Spleen (tissue), 11 donors: ENCODE measurements around the gene CYYR1. TPM values are rescaled to one million over a fixed set of nuclear protein-coding genes. Genes with fewer than 3 reads are reported as not detected.

Experiments used
- DNase-seq: peaks from one replicate; pipeline ENCODE4 v3.0.0-alpha.2; 2020
- H3K27ac ChIP-seq, 8 donors: fragments of 200-600 bp; sonication (generic) in 7 of 8; 1 replicate in 4 of 8; 2 replicates in 4 of 8; pipeline versions ENCODE4 v1.5.0 to v1.8.0; 2016 to 2021; ENCODE audit warnings: inconsistent platforms in 4 of 8, mild to moderate bottlenecking in 4 of 8, moderate library complexity in 1 of 8
- H3K27me3 ChIP-seq, 7 donors: fragments of 200-600 bp; sonication (generic) in 6 of 7; replicated peaks in 1 of 7; 1 replicate in 4 of 7; 2 replicates in 3 of 7; pipeline versions ENCODE4 v1.5.0 to v1.8.0; 2016 to 2021; ENCODE audit warnings: inconsistent platforms in 3 of 7, mild to moderate bottlenecking in 1 of 7
- H3K36me3 ChIP-seq, 6 donors: fragments of 200-600 bp; sonication (generic) in 5 of 6; 1 replicate in 4 of 6; 2 replicates in 2 of 6; pipeline versions ENCODE4 v1.5.0 to v1.8.0; 2016 to 2021; ENCODE audit warnings: inconsistent platforms in 2 of 6
- H3K4me1 ChIP-seq, 6 donors: fragments of 200-600 bp; sonication (generic) in 5 of 6; 1 replicate in 3 of 6; 2 replicates in 3 of 6; pipeline versions ENCODE4 v1.5.0 to v1.8.0; 2016 to 2021; ENCODE audit warnings: inconsistent platforms in 3 of 6
- H3K4me3 ChIP-seq, 8 donors: fragments of 200-600 bp; sonication (generic) in 7 of 8; 1 replicate in 4 of 8; 2 replicates in 4 of 8; pipeline versions ENCODE4 v1.5.0 to v1.8.0; 2016 to 2021; ENCODE audit warnings: inconsistent platforms in 4 of 8, mild to moderate bottlenecking in 4 of 8, moderate library complexity in 2 of 8
- H3K9me3 ChIP-seq, 8 donors: fragments of 200-600 bp; sonication (generic) in 7 of 8; 1 replicate in 4 of 8; 2 replicates in 4 of 8; pipeline versions ENCODE4 v1.5.0 to v1.8.0; 2016 to 2021; ENCODE audit warnings: inconsistent platforms in 4 of 8
- CTCF ChIP-seq, 11 experiments: fragments of 200-600 bp in 7 of 11; fragments of 450-650 bp in 4 of 11; sonication (generic) in 4 of 11; IDR thresholded peaks in 8 of 11; conservative IDR thresholded peaks in 3 of 11; 1 replicate in 7 of 11; 2 replicates in 4 of 11; pipeline versions ENCODE4 v1.4.0 to v1.8.0; 2016 to 2021; ENCODE audit warnings: antibody characterized with exemption in 11 of 11, inconsistent platforms in 4 of 11, mild to moderate bottlenecking in 1 of 11
- POLR2A ChIP-seq, 3 donors: fragments of 450-650 bp; IDR thresholded peaks; one replicate each; pipeline ENCODE4 v1.5.1; 2017; ENCODE audit warnings: antibody characterized with exemption in 3 of 3, mild to moderate bottlenecking in 1 of 3
- POLR2AphosphoS5 ChIP-seq, 3 donors: sonication (generic); formaldehyde crosslinking; IDR thresholded peaks; one replicate each; pipeline ENCODE4 v1.5.1; 2017; ENCODE audit warnings: antibody characterized with exemption in 3 of 3
- WGBS, 5 donors: extraction: QIAGEN DNeasy Blood & Tissue Kit in 3 of 5; methylation state at CpG; one replicate each; pipeline versions ENCODE4 v1.1.5 to v1.1.7; 2013 to 2018; 5-methylcytosine and 5-hydroxymethylcytosine counted together
- intact Hi-C: fragments of 100-400 bp; cut with DNase I; formaldehyde crosslinking; loops from one replicate; pipeline ENCODE4 v1.15.0; 2023; ENCODE audit warnings: low total_unique reads
- polyA plus RNA-seq, 3 donors: library from polyadenylated mRNA; stranded (reverse); fragments of 200-250 nt; gene quantifications; one replicate each; pipeline ENCODE4 v1.2.1, GENCODE V29; 2013
- total RNA-seq, 7 donors: library from RNA; depleted of rRNA in 3 of 7; stranded (reverse); fragments of >200 nt in 3 of 7; fragmentation: NEBNext Ultra II Directional in 4 of 7; extraction: Animal tissue kit (Norgen Biotek cat#: 25700) in 4 of 7; gene quantifications; one replicate each; pipeline versions ENCODE4 v1.1.0 to v1.2.1, GENCODE V29; 2016 to 2021
- donor health status: healthy with polysubstance abuse.
- donor health status: DM: no; HTN: no; CAD: no; lungs with moderate emphysema.
- donor health status: DM: no; HTN: no; CAD: no.
- donor health status: Bipolar disorder and iron deficiency.
- donor health status: healthy.
- donor health status: DM: no; HTN: no; CAD: no.
- donor health status: DM: yes; HTN: yes; CAD: no.

Gene CYYR1
- total and polyA plus RNA-seq, 10 donors = 9.5 to 86.9 (median 50.7) TPM

- no peaks in the 10 kb centered on the region for H3K4me1 ChIP-seq
- TF ChIP-seq POLR2A (IDR thresholded peaks at IDR 0.05) (no peak), CTCF (IDR thresholded peaks at IDR 0.05 in 8 of 11, conservative IDR thresholded peaks at IDR 0.05 in 3 of 11) (no peak), POLR2AphosphoS5 (IDR thresholded peaks at IDR 0.05) (no peak)
- no peaks in the 10 kb centered on the region for H3K36me3 ChIP-seq
- intact Hi-C loops = no loop called here
- DNase-seq = no peak
- 50 to 86% (median 62%) methylated on average over 1 of the region's 1 CpG for WGBS, 5 donors
- H3K4me3 ChIP-seq = no peak overlapping the region
- no peaks in the 10 kb centered on the region for H3K27me3 ChIP-seq
- peaks cover 0 to 6% (median 0%) of the 10 kb centered on the region in 8 donors for H3K9me3 ChIP-seq
- H3K27ac ChIP-seq = no peak overlapping the region
Measured at GRCh38 chr21:26443291-26443690, 129.8 kb downstream of the CYYR1 start.

- no peaks in the 10 kb centered on the region for H3K4me1 ChIP-seq
- H3K36me3 ChIP-seq = no peaks in the 10 kb centered on the region
- no peaks in the 10 kb centered on the region for H3K27me3 ChIP-seq
- TF ChIP-seq CTCF (IDR thresholded peaks at IDR 0.05 in 8 of 11, conservative IDR thresholded peaks at IDR 0.05 in 3 of 11) = no peak
- TF ChIP-seq POLR2AphosphoS5 (IDR thresholded peaks at IDR 0.05) = no peak
- no peak for TF ChIP-seq POLR2A (IDR thresholded peaks at IDR 0.05)
- no peak for DNase-seq
- 88 to 95% (median 90%) methylated on average over 2 of the region's 2 CpGs for WGBS, 5 donors
- intact Hi-C loops = no loop called here
- peaks cover 0 to 6% (median 0%) of the 10 kb centered on the region in 8 donors for H3K9me3 ChIP-seq
- no peak overlapping the region for H3K4me3 ChIP-seq
- no peak overlapping the region for H3K27ac ChIP-seq
Measured at GRCh38 chr21:26441149-26441548, 131.9 kb downstream of the CYYR1 start.

- intact Hi-C loops = no loop called here
- TF ChIP-seq POLR2A (IDR thresholded peaks at IDR 0.05) (no peak), POLR2AphosphoS5 (IDR thresholded peaks at IDR 0.05) (no peak), CTCF (IDR thresholded peaks at IDR 0.05 in 8 of 11, conservative IDR thresholded peaks at IDR 0.05 in 3 of 11) (no peak)
- Histone ChIP-seq H3K27me3 (no peaks in the 10 kb centered on the region), H3K4me3 (no peak overlapping the region), H3K4me1 (no peaks in the 10 kb centered on the region), H3K27ac (no peak overlapping the region), H3K9me3 (peaks cover 0 to 6% (median 0%) of the 10 kb centered on the region in 8 donors), H3K36me3 (no peaks in the 10 kb centered on the region)
- DNase-seq = no peak
Measured at GRCh38 chr21:26438976-26439375, 134.1 kb downstream of the CYYR1 start.

GRCh38 chr21:26437326-26438009, 135.6 kb downstream of the CYYR1 start:
- no peak for TF ChIP-seq POLR2A (IDR thresholded peaks at IDR 0.05)
- TF ChIP-seq POLR2AphosphoS5 (IDR thresholded peaks at IDR 0.05) = no peak
- no peak for TF ChIP-seq CTCF (IDR thresholded peaks at IDR 0.05 in 8 of 11, conservative IDR thresholded peaks at IDR 0.05 in 3 of 11)
- Histone ChIP-seq H3K4me3 (no peak overlapping the region), H3K9me3 (peaks cover 0 to 6% (median 0%) of the 10 kb centered on the region in 8 donors), H3K4me1 (no peaks in the 10 kb centered on the region), H3K27ac (no peak overlapping the region), H3K36me3 (no peaks in the 10 kb centered on the region), H3K27me3 (no peaks in the 10 kb centered on the region)
- intact Hi-C loops = no loop called here
- no peak for DNase-seq
- 71 to 84% (median 76%) methylated on average over 1 of the region's 1 CpG for WGBS, 5 donors
